DOHH2 (cell line): Measurements from ENCODE around the gene NR3C2.

ENCODE experiments used
- H3F3A ChIP-seq: fragments of 200-600 bp; sonication (generic), shearing (Covaris generic); 2 replicates; pipeline ENCODE4 v1.6.0; 2016; ENCODE audit warnings: antibody characterized with exemption, mild to moderate bottlenecking; ENCODE audit not compliant: control insufficient read depth, insufficient read depth
- H3K27ac ChIP-seq: fragments of 200-600 bp; sonication (generic); 2 replicates; pipeline ENCODE4 v1.5.1; 2014; ENCODE audit warnings: low read depth, mild to moderate bottlenecking, low read length, moderate library complexity
- H3K27me3 ChIP-seq: fragments of 200-600 bp; sonication (generic); 2 replicates; pipeline ENCODE4 v1.6.1; 2014; ENCODE audit warnings: mild to moderate bottlenecking, low read length, mixed read lengths; ENCODE audit not compliant: control insufficient read depth
- H3K36me3 ChIP-seq: fragments of 200-600 bp; sonication (generic); 2 replicates; pipeline ENCODE4 v1.6.1; 2014; ENCODE audit warnings: mild to moderate bottlenecking, low read length, moderate library complexity, mixed read lengths; ENCODE audit not compliant: control insufficient read depth
- H3K4me1 ChIP-seq: fragments of 200-600 bp; sonication (generic); 2 replicates; pipeline ENCODE4 v1.6.1; 2014; ENCODE audit warnings: mild to moderate bottlenecking, low read length, mixed read lengths; ENCODE audit not compliant: control insufficient read depth
- H3K4me2 ChIP-seq: fragments of 200-600 bp; sonication (generic); 2 replicates; pipeline ENCODE4 v1.6.0; 2014; ENCODE audit warnings: mild to moderate bottlenecking, low read length, moderate library complexity
- H3K4me3 ChIP-seq: fragments of 200-600 bp; sonication (generic); 2 replicates; pipeline ENCODE4 v1.5.1; 2014; ENCODE audit warnings: mild to moderate bottlenecking, low read length, mixed read lengths
- H3K79me2 ChIP-seq: fragments of 200-600 bp; sonication (generic); 2 replicates; pipeline ENCODE4 v1.6.1; 2014; ENCODE audit warnings: mild to moderate bottlenecking, low read length, mixed read lengths; ENCODE audit not compliant: control insufficient read depth
- H3K9me2 ChIP-seq: fragments of 200-600 bp; sonication (generic); replicated peaks from 2 replicates; pipeline ENCODE4 v1.6.1; 2014; ENCODE audit warnings: mild to moderate bottlenecking, low read length, mixed read lengths; ENCODE audit not compliant: control insufficient read depth
- H3K9me3 ChIP-seq: fragments of 200-600 bp; sonication (generic); 2 replicates; pipeline ENCODE4 v1.6.1; 2014; ENCODE audit warnings: antibody characterized with exemption, low read length, mixed read lengths; ENCODE audit not compliant: control insufficient read depth, insufficient read depth
- H4K20me1 ChIP-seq: fragments of 200-600 bp; sonication (generic); 2 replicates; pipeline ENCODE4 v1.6.0; 2014; ENCODE audit warnings: low read depth, mild to moderate bottlenecking, antibody characterized with exemption, low read length, moderate library complexity; ENCODE audit not compliant: control insufficient read depth, insufficient read depth
- CTCF ChIP-seq: fragments of 200-600 bp; sonication (generic); IDR thresholded peaks from one replicate; pipeline ENCODE4 v1.5.1; 2014; ENCODE audit warnings: antibody characterized with exemption, mild to moderate bottlenecking, low read depth, low read length; ENCODE audit not compliant: poor library complexity, severe bottlenecking
- EZH2phosphoT487 ChIP-seq: fragments of 200-600 bp; sonication (generic); IDR thresholded peaks from 2 replicates; pipeline ENCODE4 v1.6.1; 2017; ENCODE audit warnings: borderline replicate concordance, mild to moderate bottlenecking, antibody characterized with exemption, low read length, moderate library complexity, mixed read lengths

The NR3C2 gene

GRCh38 chr4:148053298-148054003, 388.8 kb downstream of the NR3C2 start:
- peaks cover 28% of the 10 kb centered on the region for H3K4me1 ChIP-seq
- H3F3A ChIP-seq: no peaks in the 10 kb centered on the region
- no peak overlapping the region for H3K27ac ChIP-seq
- H3K27me3 ChIP-seq: no peaks in the 10 kb centered on the region
- H4K20me1 ChIP-seq: no peaks in the 10 kb centered on the region; the same call in 1 of the 2 replicates
- no peak overlapping the region for H3K4me2 ChIP-seq
- no peak for TF ChIP-seq EZH2phosphoT487
- TF ChIP-seq CTCF: no peak
- no peaks in the 10 kb centered on the region for H3K36me3 ChIP-seq
- no peaks in the 10 kb centered on the region for H3K9me3 ChIP-seq
- no peaks in the 10 kb centered on the region for H3K79me2 ChIP-seq
- no peaks in the 10 kb centered on the region for H3K9me2 ChIP-seq
- H3K4me3 ChIP-seq: no peak overlapping the region

GRCh38 chr4:148052448-148052847, 389.8 kb downstream of the NR3C2 start:
- H3K4me1 ChIP-seq: peaks cover 22% of the 10 kb centered on the region
- no peaks in the 10 kb centered on the region for H3K9me3 ChIP-seq
- no peaks in the 10 kb centered on the region for H3K79me2 ChIP-seq
- no peak overlapping the region for H3K4me3 ChIP-seq
- H3K4me2 ChIP-seq: no peak overlapping the region
- H3K27ac ChIP-seq: no peak overlapping the region
- H3K9me2 ChIP-seq: no peaks in the 10 kb centered on the region
- H3F3A ChIP-seq: no peaks in the 10 kb centered on the region
- no peaks in the 10 kb centered on the region for H3K36me3 ChIP-seq
- TF ChIP-seq CTCF (no peak), EZH2phosphoT487 (no peak)
- H4K20me1 ChIP-seq: no peaks in the 10 kb centered on the region; the same call in 1 of the 2 replicates
- H3K27me3 ChIP-seq: no peaks in the 10 kb centered on the region

- Histone ChIP-seq H3K36me3 (no peaks in the 10 kb centered on the region), H4K20me1 (no peaks in the 10 kb centered on the region), H3K4me1 (peaks cover 13% of the 10 kb centered on the region), H3K9me2 (no peaks in the 10 kb centered on the region), H3F3A (no peaks in the 10 kb centered on the region), H3K79me2 (no peaks in the 10 kb centered on the region), H3K4me3 (no peak overlapping the region), H3K9me3 (no peaks in the 10 kb centered on the region), H3K4me2 (no peak overlapping the region), H3K27me3 (no peaks in the 10 kb centered on the region), H3K27ac (no peak overlapping the region)
- TF ChIP-seq EZH2phosphoT487 (no peak), CTCF (no peak)
Measured at GRCh38 chr4:148051403-148051802, 390.8 kb downstream of the NR3C2 start.

- Histone ChIP-seq H3K27ac (no peak overlapping the region), H3F3A (no peaks in the 10 kb centered on the region), H4K20me1 (no peaks in the 10 kb centered on the region), H3K36me3 (no peaks in the 10 kb centered on the region), H3K4me3 (no peak overlapping the region), H3K9me3 (no peaks in the 10 kb centered on the region), H3K9me2 (no peaks in the 10 kb centered on the region), H3K4me2 (no peak overlapping the region), H3K4me1 (peaks cover 2% of the 10 kb centered on the region; the same call in 1 of the 2 replicates), H3K27me3 (no peaks in the 10 kb centered on the region), H3K79me2 (no peaks in the 10 kb centered on the region)
- TF ChIP-seq CTCF: no peak
- TF ChIP-seq EZH2phosphoT487: no peak
Measured at GRCh38 chr4:148048598-148048997, 393.6 kb downstream of the NR3C2 start.
